ENCODE measurements around the gene OOSP3.

The OOSP3 gene, protein sequence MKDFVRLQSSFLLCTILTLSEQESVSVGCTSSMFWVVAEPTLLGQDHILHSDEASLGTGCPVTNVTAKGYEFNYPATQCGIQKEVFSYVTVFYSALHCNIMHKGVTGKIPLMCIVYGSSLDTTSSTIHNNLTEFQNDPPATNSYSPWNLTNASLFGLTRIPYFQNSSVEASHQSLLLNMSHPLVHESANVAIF

GRCh38 chr11:59878575-59878974, at the start of gene OOSP3:
Gene OOSP3 (plus strand): TSS chr11:59878782. CDS start chr11:59878809, 27 bp downstream.
- Histone ChIP-seq H3K4me3 (IDR thresholded peaks at IDR 0.05; ENCODE audit: insufficient read depth, low read depth, low read length) (no peak within 1 kb of the TSS), H2AFZ (ENCODE audit: low read depth) (no peak within 1 kb of the TSS), H3K4me2 (no peak within 1 kb of the TSS), H4K20me1 (ENCODE audit: insufficient read depth) (no peaks in the 10 kb centered on the region), H3K27ac (no peak within 1 kb of the TSS), H3K79me2 (ENCODE audit: insufficient read depth, low read depth) (no peaks in the 10 kb centered on the region), H3K9ac (no peak within 1 kb of the TSS), H3K27me3 (ENCODE audit: insufficient read depth, low read depth) (no peaks in the 10 kb centered on the region), H3K36me3 (ENCODE audit: insufficient read depth) (no peaks in the 10 kb centered on the region), H3K4me1 (ENCODE audit: low read depth, poor library complexity, severe bottlenecking) (no peaks in the 10 kb centered on the region)
- no peak for TF ChIP-seq CTCF (conservative IDR thresholded peaks at IDR 0.05; ENCODE audit: low read depth, low read length)

DNA sequence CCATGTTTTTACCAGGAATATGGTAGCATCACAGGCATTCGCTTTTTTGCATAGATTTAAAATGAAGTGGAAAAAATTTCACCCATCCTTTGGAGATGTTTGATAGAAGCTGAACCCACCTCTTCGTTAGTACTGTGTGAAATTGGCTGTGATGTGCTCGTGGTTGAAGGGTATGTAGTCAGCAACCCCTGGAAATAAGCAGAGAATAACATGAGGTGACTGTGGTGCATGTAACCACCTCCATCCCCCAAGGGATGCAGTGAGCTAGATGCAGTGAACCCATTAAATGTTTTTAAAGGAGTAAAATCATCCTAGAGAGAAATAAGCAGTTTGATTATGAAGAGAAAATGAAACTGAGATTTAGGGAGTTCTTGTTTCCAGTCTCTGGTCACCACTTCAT, 49.2 kb upstream of the OOSP3 start:
- no peak overlapping the region for H3K9ac ChIP-seq
- no peak overlapping the region for H3K4me3 ChIP-seq (IDR thresholded peaks at IDR 0.05; ENCODE audit: insufficient read depth, low read depth, low read length)
- TF ChIP-seq CTCF (conservative IDR thresholded peaks at IDR 0.05; ENCODE audit: low read depth, low read length), result no peak
- no peak overlapping the region for H3K4me2 ChIP-seq
- no peak overlapping the region for H3K27ac ChIP-seq
- no peaks in the 10 kb centered on the region for H4K20me1 ChIP-seq (ENCODE audit: insufficient read depth)
- no peaks in the 10 kb centered on the region for H3K27me3 ChIP-seq (ENCODE audit: insufficient read depth, low read depth)
- H2AFZ ChIP-seq (ENCODE audit: low read depth), result no peak overlapping the region
- no peaks in the 10 kb centered on the region for H3K79me2 ChIP-seq (ENCODE audit: insufficient read depth, low read depth)
- H3K4me1 ChIP-seq (ENCODE audit: low read depth, poor library complexity, severe bottlenecking), result no peaks in the 10 kb centered on the region
- no peaks in the 10 kb centered on the region for H3K36me3 ChIP-seq (ENCODE audit: insufficient read depth)

DNA sequence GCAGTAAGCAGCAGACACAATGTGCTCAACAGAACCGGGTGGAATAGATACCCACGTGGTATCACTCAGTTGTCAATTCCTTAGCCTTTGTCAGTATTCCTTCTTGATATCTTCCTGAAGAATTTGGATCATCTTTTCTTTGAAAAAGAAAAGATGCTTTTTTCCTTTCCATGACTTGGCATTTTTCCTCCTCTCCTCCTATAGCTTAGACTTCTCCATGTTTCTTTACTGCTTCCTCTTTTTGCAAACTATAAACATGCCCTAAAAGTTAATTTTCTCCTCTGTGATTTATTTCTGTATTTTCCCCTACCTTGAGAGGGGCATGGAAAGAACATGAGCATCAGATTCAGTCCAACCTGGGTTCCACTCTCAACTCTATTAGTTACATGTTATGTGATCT, 45.0 kb upstream of the OOSP3 start:
- H3K27me3 ChIP-seq (ENCODE audit: insufficient read depth, low read depth), result no peaks in the 10 kb centered on the region
- TF ChIP-seq CTCF (conservative IDR thresholded peaks at IDR 0.05; ENCODE audit: low read depth, low read length), result no peak
- H3K4me3 ChIP-seq (IDR thresholded peaks at IDR 0.05; ENCODE audit: insufficient read depth, low read depth, low read length), result no peak overlapping the region
- no peaks in the 10 kb centered on the region for H3K36me3 ChIP-seq (ENCODE audit: insufficient read depth)
- no peak overlapping the region for H3K9ac ChIP-seq
- H3K79me2 ChIP-seq (ENCODE audit: insufficient read depth, low read depth), result no peaks in the 10 kb centered on the region
- no peak overlapping the region for H3K4me2 ChIP-seq
- no peak overlapping the region for H3K27ac ChIP-seq
- no peaks in the 10 kb centered on the region for H4K20me1 ChIP-seq (ENCODE audit: insufficient read depth)
- no peak overlapping the region for H2AFZ ChIP-seq (ENCODE audit: low read depth)
- no peaks in the 10 kb centered on the region for H3K4me1 ChIP-seq (ENCODE audit: low read depth, poor library complexity, severe bottlenecking)

DNA sequence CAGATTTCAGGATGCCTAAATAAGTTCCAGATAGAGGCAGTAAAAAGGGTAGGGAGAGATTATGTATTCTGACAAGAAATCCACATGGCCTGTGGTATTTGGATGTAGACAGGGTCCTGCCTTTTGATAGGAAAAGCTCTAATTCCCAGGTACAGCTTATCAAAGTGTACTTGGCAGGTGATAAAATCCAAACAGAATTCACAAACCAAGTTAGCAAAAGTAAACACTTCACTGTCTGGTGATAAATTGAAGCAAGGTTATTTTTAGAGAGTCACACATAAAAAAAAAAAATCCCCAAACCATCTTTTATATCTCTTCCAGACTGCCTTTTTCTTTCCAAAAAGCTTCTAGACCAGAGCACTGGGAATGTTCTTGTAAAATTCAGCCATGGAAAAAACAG, 39.0 kb upstream of the OOSP3 start:
- Histone ChIP-seq H3K27me3 (ENCODE audit: insufficient read depth, low read depth) (no peaks in the 10 kb centered on the region), H3K27ac (no peak overlapping the region)
- no peak for TF ChIP-seq CTCF (conservative IDR thresholded peaks at IDR 0.05; ENCODE audit: low read depth, low read length)

More for the DNA sequence above, 39.0 kb upstream of the OOSP3 start:
- H3K4me1 ChIP-seq (ENCODE audit: low read depth, poor library complexity, severe bottlenecking), result peaks cover 13% of the 10 kb centered on the region
- H4K20me1 ChIP-seq (ENCODE audit: insufficient read depth), result no peaks in the 10 kb centered on the region
- no peak overlapping the region for H3K9ac ChIP-seq
- no peak overlapping the region for H2AFZ ChIP-seq (ENCODE audit: low read depth)
- H3K4me2 ChIP-seq, result no peak overlapping the region
- H3K79me2 ChIP-seq (ENCODE audit: insufficient read depth, low read depth), result no peaks in the 10 kb centered on the region
- H3K36me3 ChIP-seq (ENCODE audit: insufficient read depth), result no peaks in the 10 kb centered on the region
- no peak overlapping the region for H3K4me3 ChIP-seq (IDR thresholded peaks at IDR 0.05; ENCODE audit: insufficient read depth, low read depth, low read length)

Measured in KMS-11 (cell line).